Measurements from ENCODE around the gene RDX. TPM values are rescaled to one million over a fixed set of nuclear protein-coding genes. Genes with fewer than 3 reads are reported as not detected.

Gene RDX
- total RNA-seq, 1 donor from 2014 or later = 55.0 TPM

GRCh38 chr11:110249066-110249465 lies 47.3 kb downstream of the RDX start:
- Histone ChIP-seq H3K4me1 (peaks cover 16% of the 10 kb centered on the region), H3K4me3 (no peak overlapping the region), H3K36me3 (peaks cover 0 to 7% of the 10 kb centered on the region in 2 donors), H3K27ac (no peak overlapping the region), H3K27me3 (no peaks in the 10 kb centered on the region), H3K9me3 (no peaks in the 10 kb centered on the region)
- no peak for DNase-seq (ENCODE audit: extremely low spot score in 2 of 2)
- TF ChIP-seq, protein P1, sequence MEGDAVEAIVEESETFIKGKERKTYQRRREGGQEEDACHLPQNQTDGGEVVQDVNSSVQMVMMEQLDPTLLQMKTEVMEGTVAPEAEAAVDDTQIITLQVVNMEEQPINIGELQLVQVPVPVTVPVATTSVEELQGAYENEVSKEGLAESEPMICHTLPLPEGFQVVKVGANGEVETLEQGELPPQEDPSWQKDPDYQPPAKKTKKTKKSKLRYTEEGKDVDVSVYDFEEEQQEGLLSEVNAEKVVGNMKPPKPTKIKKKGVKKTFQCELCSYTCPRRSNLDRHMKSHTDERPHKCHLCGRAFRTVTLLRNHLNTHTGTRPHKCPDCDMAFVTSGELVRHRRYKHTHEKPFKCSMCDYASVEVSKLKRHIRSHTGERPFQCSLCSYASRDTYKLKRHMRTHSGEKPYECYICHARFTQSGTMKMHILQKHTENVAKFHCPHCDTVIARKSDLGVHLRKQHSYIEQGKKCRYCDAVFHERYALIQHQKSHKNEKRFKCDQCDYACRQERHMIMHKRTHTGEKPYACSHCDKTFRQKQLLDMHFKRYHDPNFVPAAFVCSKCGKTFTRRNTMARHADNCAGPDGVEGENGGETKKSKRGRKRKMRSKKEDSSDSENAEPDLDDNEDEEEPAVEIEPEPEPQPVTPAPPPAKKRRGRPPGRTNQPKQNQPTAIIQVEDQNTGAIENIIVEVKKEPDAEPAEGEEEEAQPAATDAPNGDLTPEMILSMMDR (IDR thresholded peaks at IDR 0.05) = no peak
- TF ChIP-seq POLR2A (IDR thresholded peaks at IDR 0.05) = no peak
- no peak for TF ChIP-seq POLR2AphosphoS5 (IDR thresholded peaks at IDR 0.05; ENCODE audit: insufficient read depth in 1 of 2, low read depth in 1 of 2)
- intact Hi-C loops (cut with DNase I) = no loop called here

DNA sequence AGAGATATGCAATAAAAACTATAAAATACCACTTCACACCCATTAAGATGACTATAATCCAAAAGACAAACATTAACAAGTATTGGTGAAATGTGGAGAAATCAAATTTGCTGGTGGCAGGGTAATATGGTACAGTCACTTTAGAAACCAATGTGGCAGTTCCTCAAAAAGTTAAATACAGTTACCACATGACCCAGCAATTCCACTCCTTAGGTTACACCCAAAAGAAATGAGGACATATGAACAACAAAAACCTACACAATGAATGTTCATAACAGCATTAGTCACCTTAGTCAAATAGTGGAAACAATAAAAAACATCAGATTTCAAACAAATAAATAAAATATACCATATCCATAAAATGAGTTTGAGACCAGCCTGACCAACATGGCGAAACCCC lies 52.6 kb downstream of the RDX start:
- intact Hi-C loops (cut with DNase I) = no loop called here

GRCh38 chr11:110242746-110243145 lies 53.7 kb downstream of the RDX start:
- Histone ChIP-seq H3K36me3 (peaks cover 0 to 7% of the 10 kb centered on the region in 2 donors), H3K4me1 (no peaks in the 10 kb centered on the region), H3K9me3 (no peaks in the 10 kb centered on the region), H3K27ac (no peak overlapping the region), H3K4me3 (no peak overlapping the region), H3K27me3 (no peaks in the 10 kb centered on the region)
- no peak for DNase-seq (ENCODE audit: extremely low spot score in 2 of 2)
- intact Hi-C loops (cut with DNase I) = no loop called here
- TF ChIP-seq, protein P1 (IDR thresholded peaks at IDR 0.05) = no peak
- TF ChIP-seq POLR2A (IDR thresholded peaks at IDR 0.05) = no peak
- no peak for TF ChIP-seq POLR2AphosphoS5 (IDR thresholded peaks at IDR 0.05; ENCODE audit: insufficient read depth in 1 of 2, low read depth in 1 of 2)

More for the DNA sequence above, 52.6 kb downstream of the RDX start:
- H3K9me3 ChIP-seq = no peaks in the 10 kb centered on the region
- no peaks in the 10 kb centered on the region for H3K27me3 ChIP-seq
- no peaks in the 10 kb centered on the region for H3K4me1 ChIP-seq
- TF ChIP-seq POLR2A (IDR thresholded peaks at IDR 0.05) (no peak), POLR2AphosphoS5 (IDR thresholded peaks at IDR 0.05; ENCODE audit: insufficient read depth in 1 of 2, low read depth in 1 of 2) (no peak)
- no peak overlapping the region for H3K4me3 ChIP-seq
- no peak for DNase-seq (ENCODE audit: extremely low spot score in 2 of 2)
- H3K27ac ChIP-seq = no peak overlapping the region
- H3K36me3 ChIP-seq = peaks cover 0 to 7% of the 10 kb centered on the region in 2 donors

- no peak overlapping the region for H3K27ac ChIP-seq
- DNase-seq (ENCODE audit: extremely low spot score in 2 of 2) = no peak
- TF ChIP-seq, protein P1 (IDR thresholded peaks at IDR 0.05) = no peak
- TF ChIP-seq POLR2A (IDR thresholded peaks at IDR 0.05) (no peak), POLR2AphosphoS5 (IDR thresholded peaks at IDR 0.05; ENCODE audit: insufficient read depth in 1 of 2, low read depth in 1 of 2) (no peak)
- H3K9me3 ChIP-seq = no peaks in the 10 kb centered on the region
- H3K27me3 ChIP-seq = no peaks in the 10 kb centered on the region
- intact Hi-C loops (cut with DNase I) = no loop called here
- H3K4me1 ChIP-seq = no peaks in the 10 kb centered on the region
- peaks cover 0 to 7% of the 10 kb centered on the region in 2 donors for H3K36me3 ChIP-seq
- no peak overlapping the region for H3K4me3 ChIP-seq
Measured at GRCh38 chr11:110242188-110242587, 54.2 kb downstream of the RDX start.

- intact Hi-C loops (cut with DNase I) = no loop called here
Measured at GRCh38 chr11:110235966-110236365, 60.4 kb downstream of the RDX start.

More at GRCh38 chr11:110235966-110236365, 60.4 kb downstream of the RDX start:
- peaks cover 0 to 56% of the 10 kb centered on the region in 2 donors for H3K36me3 ChIP-seq
- H3K4me1 ChIP-seq = no peaks in the 10 kb centered on the region
- no peak for DNase-seq (ENCODE audit: extremely low spot score in 2 of 2)
- H3K27ac ChIP-seq = no peak overlapping the region
- no peaks in the 10 kb centered on the region for H3K9me3 ChIP-seq
- no peak for TF ChIP-seq POLR2A (IDR thresholded peaks at IDR 0.05)
- TF ChIP-seq, protein P1 (IDR thresholded peaks at IDR 0.05) = no peak
- no peak for TF ChIP-seq POLR2AphosphoS5 (IDR thresholded peaks at IDR 0.05; ENCODE audit: insufficient read depth in 1 of 2, low read depth in 1 of 2)
- no peak overlapping the region for H3K4me3 ChIP-seq
- H3K27me3 ChIP-seq = no peaks in the 10 kb centered on the region
